HEK293 (cell line): ENCODE results near the gene GDPGP1.

ENCODE experiments used
- CTCF ChIA-PET: fragments of 350-600 bp; formaldehyde crosslinking; extraction: SDS; loops from one replicate; lab custom pipeline; 2021; ENCODE audit warnings: antibody characterized with exemption; lab: Yijun Ruan, JAX
- POLR2A ChIA-PET: fragments of 300-600 bp; formaldehyde crosslinking; extraction: SDS; loops from one replicate; lab custom pipeline; 2020; ENCODE audit warnings: antibody characterized with exemption, inconsistent platforms; lab: Yijun Ruan, JAX
- H3K27ac ChIP-seq: fragments of 200-500 bp; sonication (Bioruptor generic); 2 replicates; pipeline ENCODE4 v1.5.1; 2014; ENCODE audit warnings: low read depth, low read length, control low read depth, inconsistent platforms; ENCODE audit errors: extremely low read depth
- H3K36me3 ChIP-seq, 2 experiments: fragments of 200-500 bp in 1 of 2; sonication (Bioruptor generic) in 1 of 2; 1 replicate in 1 of 2; 2 replicates in 1 of 2; pipeline ENCODE4 v1.5.1; 2014 to 2017; ENCODE audit warnings: inconsistent platforms in 2 of 2, low read length in 2 of 2; ENCODE audit not compliant: control insufficient read depth in 2 of 2, insufficient read depth in 1 of 2
- H3K4me1 ChIP-seq: fragments of 200-500 bp; sonication (Bioruptor generic); 2 replicates; pipeline ENCODE4 v1.5.1; 2014; ENCODE audit warnings: mild to moderate bottlenecking, low read length, inconsistent platforms; ENCODE audit not compliant: control insufficient read depth, insufficient read depth
- H3K4me3 ChIP-seq: 2 replicates; pipeline ENCODE4 v1.5.1; 2011; ENCODE audit warnings: low read depth, mild to moderate bottlenecking, control low read depth, low read length, moderate library complexity
- H3K9me3 ChIP-seq: fragments of 200-500 bp; sonication (Bioruptor generic); 2 replicates; pipeline ENCODE4 v1.5.1; 2014; ENCODE audit warnings: low read depth, low read length, inconsistent platforms; ENCODE audit not compliant: control insufficient read depth, insufficient read depth
- BCL11B ChIP-seq: fragments of 450-650 bp; formaldehyde crosslinking; IDR thresholded peaks from 2 replicates; pipeline ENCODE4 v1.5.1; 2016; ENCODE audit warnings: low read depth, missing biosample characterization, missing genetic modification characterization
- GLI2 ChIP-seq: fragments of 450-650 bp; formaldehyde crosslinking; IDR thresholded peaks from 2 replicates; pipeline ENCODE4; 2017; ENCODE audit warnings: missing biosample characterization, missing genetic modification characterization, low read depth, borderline replicate concordance
- GLIS2 ChIP-seq: fragments of 450-650 bp; formaldehyde crosslinking; IDR thresholded peaks from 2 replicates; pipeline ENCODE4 v1.5.1; 2016; ENCODE audit warnings: missing biosample characterization, missing genetic modification characterization
- REPIN1 ChIP-seq: fragments of 450-650 bp; formaldehyde crosslinking; IDR thresholded peaks from 2 replicates; pipeline ENCODE4 v1.5.1; 2017; ENCODE audit warnings: missing biosample characterization, missing genetic modification characterization, low read depth
- SP7 ChIP-seq: fragments of 450-650 bp; formaldehyde crosslinking; IDR thresholded peaks from 2 replicates; pipeline ENCODE4 v1.5.1; 2016; ENCODE audit warnings: missing biosample characterization, missing genetic modification characterization
- ZBTB1 ChIP-seq: fragments of 450-650 bp; formaldehyde crosslinking; IDR thresholded peaks from 2 replicates; pipeline ENCODE4 v1.5.1; 2016; ENCODE audit warnings: missing biosample characterization, missing genetic modification characterization
- ZFP41 ChIP-seq: fragments of 450-650 bp; formaldehyde crosslinking; IDR thresholded peaks from 2 replicates; pipeline ENCODE4 v1.5.1; 2016; ENCODE audit warnings: missing biosample characterization, missing genetic modification characterization, borderline replicate concordance
- ZFP69B ChIP-seq: fragments of 450-650 bp; formaldehyde crosslinking; IDR thresholded peaks from 2 replicates; pipeline ENCODE4 v1.5.1; 2016; ENCODE audit warnings: missing biosample characterization, missing genetic modification characterization
- ZNF121 ChIP-seq: fragments of 450-650 bp; formaldehyde crosslinking; IDR thresholded peaks from 2 replicates; pipeline ENCODE4 v1.5.1; 2016; ENCODE audit warnings: missing biosample characterization, missing genetic modification characterization
- ZNF155 ChIP-seq: fragments of 450-650 bp; formaldehyde crosslinking; IDR thresholded peaks from 2 replicates; pipeline ENCODE4 v1.5.1; 2016; ENCODE audit warnings: missing biosample characterization, missing genetic modification characterization
- ZNF184 ChIP-seq: fragments of 450-650 bp; IDR thresholded peaks from 2 replicates; pipeline ENCODE4 v1.5.1; 2018; ENCODE audit warnings: missing biosample characterization, mild to moderate bottlenecking, missing genetic modification characterization
- ZNF202 ChIP-seq: fragments of 450-650 bp; formaldehyde crosslinking; IDR thresholded peaks from 2 replicates; pipeline ENCODE4 v1.5.1; 2016; ENCODE audit warnings: missing biosample characterization, missing genetic modification characterization, borderline replicate concordance
- ZNF248 ChIP-seq: fragments of 450-650 bp; formaldehyde crosslinking; IDR thresholded peaks from 2 replicates; pipeline ENCODE4 v1.5.1; 2017; ENCODE audit warnings: missing biosample characterization, missing genetic modification characterization
- ZNF510 ChIP-seq: fragments of 450-650 bp; formaldehyde crosslinking; IDR thresholded peaks from 2 replicates; pipeline ENCODE4 v1.5.1; 2018; ENCODE audit warnings: mild to moderate bottlenecking, missing genetic modification characterization, missing biosample characterization; ENCODE audit not compliant: insufficient replicate concordance
- ZNF521 ChIP-seq: fragments of 450-650 bp; formaldehyde crosslinking; IDR thresholded peaks from 2 replicates; pipeline ENCODE4 v1.5.1; 2017; ENCODE audit warnings: missing biosample characterization, mild to moderate bottlenecking, missing genetic modification characterization
- ZNF548 ChIP-seq: fragments of 450-650 bp; formaldehyde crosslinking; IDR thresholded peaks from 2 replicates; pipeline ENCODE4 v1.5.1; 2016; ENCODE audit warnings: missing biosample characterization, missing genetic modification characterization
- ZNF561 ChIP-seq: fragments of 450-650 bp; IDR thresholded peaks from 2 replicates; pipeline ENCODE4 v1.5.1; 2018; ENCODE audit warnings: missing biosample characterization, missing genetic modification characterization, borderline replicate concordance
- ZNF791 ChIP-seq: fragments of 450-650 bp; formaldehyde crosslinking; IDR thresholded peaks from 2 replicates; pipeline ENCODE4 v1.5.1; 2016; ENCODE audit warnings: missing biosample characterization, missing genetic modification characterization
- ZSCAN23 ChIP-seq: fragments of 450-650 bp; formaldehyde crosslinking; IDR thresholded peaks from 2 replicates; pipeline ENCODE4 v1.5.1; 2016; ENCODE audit warnings: missing biosample characterization, missing genetic modification characterization
- TF ChIP-seq, protein P1 (sequence below): fragments of 450-650 bp; formaldehyde crosslinking; IDR thresholded peaks from 2 replicates; pipeline ENCODE4 v1.5.1; 2017; ENCODE audit warnings: missing biosample characterization, missing genetic modification characterization
- TF ChIP-seq, protein P2 (sequence below): fragments of 450-650 bp; formaldehyde crosslinking; IDR thresholded peaks from 2 replicates; pipeline ENCODE4 v1.5.1; 2016; ENCODE audit warnings: missing biosample characterization, missing genetic modification characterization
- TF ChIP-seq, protein P3 (sequence below): fragments of 450-650 bp; formaldehyde crosslinking; optimal IDR thresholded peaks from 2 replicates; pipeline ENCODE3; 2016; ENCODE audit warnings: missing biosample characterization, mild to moderate bottlenecking, missing genetic modification characterization
- TF ChIP-seq, protein P4 (sequence below): fragments of 450-650 bp; formaldehyde crosslinking; IDR thresholded peaks from 2 replicates; pipeline ENCODE4 v1.5.1; 2016; ENCODE audit warnings: missing biosample characterization, missing genetic modification characterization, low read depth
- TF ChIP-seq, protein P5 (sequence below): fragments of 450-650 bp; formaldehyde crosslinking; IDR thresholded peaks from 2 replicates; pipeline ENCODE4 v1.5.1; 2016; ENCODE audit warnings: missing biosample characterization, missing genetic modification characterization

The GDPGP1 gene

DNA sequence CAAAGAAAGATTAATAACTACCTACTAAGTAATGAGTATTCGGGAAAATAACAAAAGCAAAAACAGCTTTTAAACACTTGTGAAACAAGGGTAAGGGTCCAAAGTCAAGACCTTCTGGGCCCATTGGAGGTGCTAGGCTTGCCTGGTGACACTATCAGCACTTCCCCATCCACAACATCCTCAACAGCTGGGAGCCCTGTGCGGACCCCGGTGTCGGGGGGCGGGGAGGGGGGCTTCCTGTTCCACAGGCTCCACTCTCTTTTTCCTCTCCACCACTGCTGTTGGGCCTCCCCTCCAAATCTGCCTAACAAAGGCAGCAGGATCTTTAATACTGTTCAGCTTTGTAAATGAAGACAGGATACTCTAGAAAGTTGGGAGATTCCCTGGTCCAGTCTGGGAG, 53.1 kb downstream of the GDPGP1 start:
- TF ChIP-seq ZBTB1 = no peak
- no peak for TF ChIP-seq BCL11B (tag by site-specific recombination)
- TF ChIP-seq ZSCAN23 = no peak
- TF ChIP-seq, protein P1, sequence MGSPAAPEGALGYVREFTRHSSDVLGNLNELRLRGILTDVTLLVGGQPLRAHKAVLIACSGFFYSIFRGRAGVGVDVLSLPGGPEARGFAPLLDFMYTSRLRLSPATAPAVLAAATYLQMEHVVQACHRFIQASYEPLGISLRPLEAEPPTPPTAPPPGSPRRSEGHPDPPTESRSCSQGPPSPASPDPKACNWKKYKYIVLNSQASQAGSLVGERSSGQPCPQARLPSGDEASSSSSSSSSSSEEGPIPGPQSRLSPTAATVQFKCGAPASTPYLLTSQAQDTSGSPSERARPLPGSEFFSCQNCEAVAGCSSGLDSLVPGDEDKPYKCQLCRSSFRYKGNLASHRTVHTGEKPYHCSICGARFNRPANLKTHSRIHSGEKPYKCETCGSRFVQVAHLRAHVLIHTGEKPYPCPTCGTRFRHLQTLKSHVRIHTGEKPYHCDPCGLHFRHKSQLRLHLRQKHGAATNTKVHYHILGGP (tag by site-specific recombination) = no peak
- TF ChIP-seq ZNF791 (tag by site-specific recombination) = no peak
- TF ChIP-seq ZFP41 (tag by site-specific recombination) = no peak
- TF ChIP-seq SP7 (tag by site-specific recombination) = no peak
- no peak for TF ChIP-seq GLI2 (tag by site-specific recombination)
- no peak for TF ChIP-seq ZNF155
- TF ChIP-seq, protein P2, sequence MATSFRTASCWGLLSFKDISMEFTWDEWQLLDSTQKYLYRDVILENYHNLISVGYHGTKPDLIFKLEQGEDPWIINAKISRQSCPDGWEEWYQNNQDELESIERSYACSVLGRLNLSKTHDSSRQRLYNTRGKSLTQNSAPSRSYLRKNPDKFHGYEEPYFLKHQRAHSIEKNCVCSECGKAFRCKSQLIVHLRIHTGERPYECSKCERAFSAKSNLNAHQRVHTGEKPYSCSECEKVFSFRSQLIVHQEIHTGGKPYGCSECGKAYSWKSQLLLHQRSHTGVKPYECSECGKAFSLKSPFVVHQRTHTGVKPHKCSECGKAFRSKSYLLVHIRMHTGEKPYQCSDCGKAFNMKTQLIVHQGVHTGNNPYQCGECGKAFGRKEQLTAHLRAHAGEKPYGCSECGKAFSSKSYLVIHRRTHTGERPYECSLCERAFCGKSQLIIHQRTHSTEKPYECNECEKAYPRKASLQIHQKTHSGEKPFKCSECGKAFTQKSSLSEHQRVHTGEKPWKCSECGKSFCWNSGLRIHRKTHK (tag by site-specific recombination) = no peak
- TF ChIP-seq ZFP69B = no peak
- TF ChIP-seq, protein P3, sequence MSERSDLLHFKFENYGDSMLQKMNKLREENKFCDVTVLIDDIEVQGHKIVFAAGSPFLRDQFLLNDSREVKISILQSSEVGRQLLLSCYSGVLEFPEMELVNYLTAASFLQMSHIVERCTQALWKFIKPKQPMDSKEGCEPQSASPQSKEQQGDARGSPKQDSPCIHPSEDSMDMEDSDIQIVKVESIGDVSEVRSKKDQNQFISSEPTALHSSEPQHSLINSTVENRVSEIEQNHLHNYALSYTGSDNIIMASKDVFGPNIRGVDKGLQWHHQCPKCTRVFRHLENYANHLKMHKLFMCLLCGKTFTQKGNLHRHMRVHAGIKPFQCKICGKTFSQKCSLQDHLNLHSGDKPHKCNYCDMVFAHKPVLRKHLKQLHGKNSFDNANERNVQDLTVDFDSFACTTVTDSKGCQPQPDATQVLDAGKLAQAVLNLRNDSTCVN = no peak
- no peak for TF ChIP-seq ZNF561
- no peak for TF ChIP-seq ZNF202 (tag by site-specific recombination)
- TF ChIP-seq ZNF521 = no peak
- TF ChIP-seq ZNF248 (tag by site-specific recombination) = no peak
- TF ChIP-seq ZNF510 (tag by site-specific recombination) = no peak
- no peaks in the 10 kb centered on the region for H3K9me3 ChIP-seq
- H3K4me3 ChIP-seq = no peak overlapping the region
- H3K27ac ChIP-seq = no peak overlapping the region
- no peaks in the 10 kb centered on the region for H3K36me3 ChIP-seq
- ChIA-PET POLR2A (interaction anchor here (0.7 kb wide), 1 partner anchor 16 kb away, joined by 3 read pairs; no protein-coding TSS in a partner anchor), CTCF (interaction anchor here (0.6 to 2.2 kb wide), 23 partner anchors 9 to 676 kb away, joined by 3 to 11 read pairs (median 3); partner anchors contain the start of gene TTLL13)
- no peaks in the 10 kb centered on the region for H3K4me1 ChIP-seq

DNA sequence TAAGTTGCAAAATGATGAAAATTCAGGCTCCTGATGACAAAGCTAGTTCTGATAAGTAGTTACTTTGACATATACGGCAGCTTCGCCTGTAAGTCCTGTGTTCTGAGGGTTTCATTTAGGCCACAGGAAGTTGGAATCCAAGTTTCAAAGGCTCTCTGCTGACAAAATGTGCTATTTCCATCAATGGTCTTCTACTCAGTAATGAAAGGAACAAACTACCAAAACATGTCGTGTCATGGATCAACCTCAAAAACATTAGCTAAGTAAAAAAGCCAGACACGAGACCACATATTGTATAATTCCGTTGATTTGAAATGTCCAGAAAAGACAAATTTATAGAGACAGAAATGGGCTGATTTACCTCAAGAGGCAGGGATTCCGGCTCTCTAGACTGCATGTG, 53.9 kb downstream of the GDPGP1 start:
- Histone ChIP-seq H3K9me3 (no peaks in the 10 kb centered on the region), H3K36me3 (no peaks in the 10 kb centered on the region), H3K4me1 (no peaks in the 10 kb centered on the region)
- CTCF ChIA-PET = interaction anchor here (0.5 to 2.2 kb wide), 13 partner anchors 8 to 733 kb away, joined by 3 to 11 read pairs (median 3); no protein-coding TSS in a partner anchor
- TF ChIP-seq, protein P4, sequence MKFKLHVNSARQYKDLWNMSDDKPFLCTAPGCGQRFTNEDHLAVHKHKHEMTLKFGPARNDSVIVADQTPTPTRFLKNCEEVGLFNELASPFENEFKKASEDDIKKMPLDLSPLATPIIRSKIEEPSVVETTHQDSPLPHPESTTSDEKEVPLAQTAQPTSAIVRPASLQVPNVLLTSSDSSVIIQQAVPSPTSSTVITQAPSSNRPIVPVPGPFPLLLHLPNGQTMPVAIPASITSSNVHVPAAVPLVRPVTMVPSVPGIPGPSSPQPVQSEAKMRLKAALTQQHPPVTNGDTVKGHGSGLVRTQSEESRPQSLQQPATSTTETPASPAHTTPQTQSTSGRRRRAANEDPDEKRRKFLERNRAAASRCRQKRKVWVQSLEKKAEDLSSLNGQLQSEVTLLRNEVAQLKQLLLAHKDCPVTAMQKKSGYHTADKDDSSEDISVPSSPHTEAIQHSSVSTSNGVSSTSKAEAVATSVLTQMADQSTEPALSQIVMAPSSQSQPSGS (tag by site-specific recombination) = no peak
- TF ChIP-seq ZNF184 (tag by site-specific recombination) = no peak
- TF ChIP-seq ZNF548 (tag by site-specific recombination) = no peak
- no peak for TF ChIP-seq GLIS2 (tag by site-specific recombination)
- TF ChIP-seq, protein P5, sequence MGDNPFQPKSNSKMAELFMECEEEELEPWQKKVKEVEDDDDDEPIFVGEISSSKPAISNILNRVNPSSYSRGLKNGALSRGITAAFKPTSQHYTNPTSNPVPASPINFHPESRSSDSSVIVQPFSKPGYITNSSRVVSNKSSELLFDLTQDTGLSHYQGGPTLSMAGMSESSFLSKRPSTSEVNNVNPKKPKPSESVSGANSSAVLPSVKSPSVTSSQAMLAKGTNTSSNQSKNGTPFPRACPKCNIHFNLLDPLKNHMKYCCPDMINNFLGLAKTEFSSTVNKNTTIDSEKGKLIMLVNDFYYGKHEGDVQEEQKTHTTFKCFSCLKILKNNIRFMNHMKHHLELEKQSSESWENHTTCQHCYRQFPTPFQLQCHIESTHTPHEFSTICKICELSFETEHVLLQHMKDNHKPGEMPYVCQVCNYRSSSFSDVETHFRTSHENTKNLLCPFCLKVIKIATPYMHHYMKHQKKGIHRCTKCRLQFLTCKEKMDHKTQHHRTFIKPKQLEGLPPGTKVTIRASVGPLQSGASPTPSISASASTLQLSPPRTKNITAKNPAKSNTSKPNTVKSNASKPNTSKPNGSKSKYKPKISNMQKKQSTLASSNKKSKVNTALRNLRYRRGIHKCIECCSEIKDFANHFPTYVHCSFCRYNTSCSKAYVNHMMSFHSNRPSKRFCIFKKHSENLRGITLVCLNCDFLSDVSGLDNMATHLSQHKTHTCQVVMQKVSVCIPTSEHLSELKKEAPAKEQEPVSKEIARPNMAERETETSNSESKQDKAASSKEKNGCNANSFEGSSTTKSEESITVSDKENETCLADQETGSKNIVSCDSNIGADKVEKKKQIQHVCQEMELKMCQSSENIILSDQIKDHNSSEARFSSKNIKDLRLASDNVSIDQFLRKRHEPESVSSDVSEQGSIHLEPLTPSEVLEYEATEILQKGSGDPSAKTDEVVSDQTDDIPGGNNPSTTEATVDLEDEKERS = no peak
- TF ChIP-seq REPIN1 (tag by site-specific recombination) = no peak
- TF ChIP-seq ZNF121 (tag by site-specific recombination) = no peak
- TF ChIP-seq, all 188 proteins: peak for 0
- Histone ChIP-seq H3K4me3 (no peak overlapping the region), H3K27ac (no peak overlapping the region)
- POLR2A ChIA-PET = interaction anchor here (0.7 kb wide), 1 partner anchor 96 kb away, joined by 3 read pairs; no protein-coding TSS in a partner anchor
